ENCODE measurements around the gene ZNF260.
"Not testable (repeated sequence)": the region's sequence is repeated elsewhere in the genome, so short reads cannot be mapped to it uniquely, and the experiment has no call there.

ZNF260 gene

DNA sequence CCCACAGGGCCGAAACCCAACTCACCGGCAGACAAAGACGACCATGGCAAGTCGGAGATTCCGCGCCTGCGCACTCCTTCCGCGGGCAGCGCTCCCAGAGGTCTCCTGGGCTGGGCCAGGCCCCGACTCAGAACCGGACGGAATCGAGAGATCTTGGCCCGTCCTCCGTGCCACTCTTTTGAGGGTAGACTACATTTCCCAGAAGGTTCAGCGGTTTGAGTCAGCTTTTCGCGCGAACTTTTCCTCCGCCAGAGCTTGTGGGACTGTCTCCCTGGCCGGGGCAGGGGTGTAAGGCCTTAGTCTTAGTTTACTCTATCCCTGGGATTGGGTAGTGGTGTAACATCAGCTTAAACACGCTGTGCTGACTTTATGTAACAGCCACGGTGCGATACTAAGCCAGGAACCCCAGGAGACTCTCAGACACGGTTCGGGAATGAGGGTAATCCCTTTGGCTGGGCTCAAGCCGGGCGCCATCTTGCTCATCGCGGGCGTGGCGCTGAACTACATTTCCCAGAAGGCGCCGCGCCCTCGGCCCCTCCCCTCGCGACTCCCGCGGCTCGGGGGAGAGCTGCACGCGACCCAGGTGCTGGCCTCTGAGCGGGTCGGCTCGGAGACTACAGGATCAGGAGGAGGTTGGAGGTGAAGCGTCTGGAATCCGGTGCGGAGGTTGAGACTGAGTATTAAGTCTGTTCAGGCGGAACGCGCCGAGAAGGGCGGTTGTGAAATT lies at the start of gene ZNF260:
Gene ZNF260 (minus strand): TSS at position 78 of the 727 bp plus-strand sequence. CDS start 13,033 bp downstream, outside the sequence.
- DNase-seq (ENCODE audit: low read depth): peak; percentile 86

DNA sequence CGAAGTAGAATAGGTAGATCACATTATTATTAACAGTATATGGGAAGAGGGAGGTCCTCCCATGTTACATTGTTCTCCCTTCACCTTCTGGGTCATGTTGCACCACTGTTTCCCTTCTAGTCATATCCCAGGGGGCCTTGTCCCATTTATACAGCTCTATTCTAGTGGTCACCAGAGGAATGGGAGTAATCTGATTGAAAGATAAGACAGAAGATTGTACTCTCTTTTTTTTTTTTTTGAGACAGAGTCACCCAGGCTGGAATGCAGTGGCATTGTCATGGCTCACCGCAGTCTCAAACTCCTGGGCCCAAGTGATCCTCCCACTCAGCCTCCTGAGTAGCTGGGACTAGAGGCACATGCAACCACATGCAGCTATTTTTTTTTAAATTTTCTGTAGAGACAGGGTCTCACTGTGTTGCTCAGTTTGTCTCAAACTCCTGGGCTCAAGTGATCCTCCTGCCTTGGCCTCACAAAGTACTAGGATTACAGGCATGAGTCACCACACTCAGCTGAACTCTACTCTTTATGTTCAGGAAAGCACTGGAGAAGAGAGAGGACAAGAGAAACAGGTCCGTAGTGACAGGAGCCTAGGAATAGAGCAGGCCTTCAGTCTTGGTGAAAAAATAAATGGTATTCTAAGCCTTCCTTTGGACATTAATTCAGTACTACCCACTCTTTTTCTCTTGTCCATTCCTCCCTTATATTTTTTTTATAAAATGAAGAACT lies 49.4 kb upstream of the ZNF260 start:
- no peak for DNase-seq (ENCODE audit: low read depth)

DNA sequence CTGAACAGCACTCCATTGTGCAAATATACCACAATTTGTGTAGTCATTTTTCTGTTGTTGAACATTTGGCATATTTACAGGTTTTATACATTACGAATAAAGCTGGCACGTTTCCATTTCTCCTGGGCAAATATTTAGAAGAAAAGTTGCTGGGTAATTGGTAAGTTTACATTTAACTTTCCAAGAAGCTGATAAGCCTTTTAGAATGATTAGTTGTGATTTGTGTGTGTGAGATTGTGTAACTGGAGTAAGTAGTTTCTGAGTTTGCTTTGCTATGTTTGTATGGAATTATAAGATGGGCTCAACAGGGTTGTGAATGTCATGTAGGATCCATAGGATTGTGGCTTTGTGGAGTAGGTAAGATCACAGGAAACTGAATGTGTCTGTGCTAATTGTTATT lies 46.7 kb upstream of the ZNF260 start:
- DNase-seq (ENCODE audit: low read depth): no peak

DNA sequence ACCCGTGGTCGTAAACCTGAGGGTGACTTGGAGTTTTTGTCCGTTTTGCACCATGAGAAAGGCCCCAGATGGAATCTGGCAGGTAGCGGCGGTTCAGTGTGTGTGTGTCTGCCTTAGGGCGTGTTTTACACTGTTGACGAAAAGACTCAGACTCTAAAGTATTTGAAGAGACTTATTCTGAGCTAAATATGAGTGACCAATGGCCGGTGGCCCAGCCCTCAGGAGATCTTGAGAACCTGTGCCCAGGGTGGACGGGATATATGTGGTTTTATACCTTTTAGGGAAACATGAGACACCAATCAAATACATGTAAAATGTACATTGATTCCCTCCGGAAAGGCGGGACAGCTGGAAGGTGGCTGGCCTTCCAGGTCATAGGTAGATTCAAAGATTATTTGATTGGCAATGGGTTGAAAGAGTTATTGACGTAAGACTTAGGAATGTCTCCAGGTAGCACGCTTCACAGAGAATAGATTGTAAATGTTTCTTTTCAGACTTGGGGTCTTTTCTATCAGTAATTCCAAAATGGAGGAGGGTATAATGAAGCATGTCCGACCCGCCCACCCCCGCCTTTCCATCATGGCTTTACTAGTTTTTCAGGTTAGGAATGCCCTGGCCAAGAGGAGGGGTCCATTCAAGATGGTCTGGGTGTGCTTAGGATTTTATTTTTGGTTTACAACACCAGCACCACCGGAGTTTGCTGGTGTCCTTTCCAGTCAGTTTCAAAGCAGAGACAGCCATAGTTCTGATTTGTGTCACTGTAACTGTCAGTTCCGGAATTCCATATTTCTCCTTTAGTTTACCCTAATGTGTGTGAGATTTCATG lies 46.0 kb upstream of the ZNF260 start:
- DNase-seq (ENCODE audit: low read depth): no peak

DNA sequence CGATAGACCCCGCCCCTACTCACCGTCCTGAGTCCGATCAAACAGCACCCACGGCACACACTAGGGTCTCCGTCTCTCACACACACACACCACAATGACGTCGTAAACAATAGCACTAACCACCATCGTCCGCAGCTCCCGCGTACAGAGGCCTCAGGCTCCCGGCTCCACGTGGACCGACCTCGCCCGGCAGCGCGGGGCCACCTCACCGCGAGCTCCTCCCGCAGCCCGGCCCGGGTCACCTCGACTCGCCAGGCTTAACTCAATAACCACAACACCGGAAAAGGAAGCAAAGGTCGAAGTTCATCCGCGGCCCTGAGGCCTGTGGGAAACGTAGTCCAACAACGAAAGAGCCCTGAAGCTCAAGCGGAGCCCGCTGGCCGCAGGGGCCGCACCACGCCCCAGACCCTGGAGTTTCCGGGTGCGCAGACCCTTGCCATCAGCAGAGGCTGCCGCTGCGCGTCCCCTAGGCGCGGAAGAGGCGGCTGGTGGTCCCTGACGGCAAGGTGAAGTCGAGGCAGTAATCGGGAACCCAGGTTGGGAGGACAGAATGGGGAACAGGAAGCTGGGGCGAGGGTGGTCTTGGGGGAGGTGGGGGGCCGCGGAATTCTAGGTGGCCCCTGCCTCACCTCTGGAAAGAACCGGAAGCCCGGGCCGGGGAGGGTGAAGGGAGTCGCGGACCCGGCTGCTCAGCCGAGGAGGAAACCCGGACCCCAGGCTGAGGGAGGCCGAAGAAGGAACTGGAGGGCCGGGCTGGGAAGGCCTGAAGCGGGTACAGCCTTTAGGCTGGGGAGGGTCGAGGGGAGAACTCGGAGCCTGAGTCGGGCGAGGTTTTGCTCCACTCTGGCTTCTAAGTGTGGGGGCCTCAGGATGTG lies 45.2 kb upstream of the ZNF260 start, which contains the start of gene ZNF529:
Gene ZNF529 (minus strand): TSS at position 273 of the 875 bp plus-strand sequence. CDS start 946 bp downstream, outside the sequence.
- DNase-seq (ENCODE audit: low read depth): peak; percentile 79

DNA sequence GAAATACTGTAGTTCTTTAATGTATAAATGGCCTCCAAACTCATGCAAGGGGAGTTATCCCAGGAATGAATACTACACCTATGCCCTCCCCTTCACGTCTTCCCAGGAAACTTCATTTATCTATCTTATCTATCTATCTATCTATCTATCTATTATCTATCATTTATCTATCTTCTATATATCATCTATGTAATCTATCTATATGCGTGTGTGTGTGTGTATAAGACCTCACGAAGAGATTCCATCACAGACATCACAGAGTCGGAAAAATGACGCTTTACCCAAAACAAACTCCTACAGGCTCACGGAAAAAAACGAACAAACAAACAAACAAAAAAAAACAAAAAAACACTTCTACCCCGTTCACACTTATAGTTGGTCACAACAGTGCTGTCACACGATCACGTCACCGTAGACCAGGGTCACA lies 44.5 kb upstream of the ZNF260 start:
- no peak for DNase-seq (ENCODE audit: low read depth)

DNA sequence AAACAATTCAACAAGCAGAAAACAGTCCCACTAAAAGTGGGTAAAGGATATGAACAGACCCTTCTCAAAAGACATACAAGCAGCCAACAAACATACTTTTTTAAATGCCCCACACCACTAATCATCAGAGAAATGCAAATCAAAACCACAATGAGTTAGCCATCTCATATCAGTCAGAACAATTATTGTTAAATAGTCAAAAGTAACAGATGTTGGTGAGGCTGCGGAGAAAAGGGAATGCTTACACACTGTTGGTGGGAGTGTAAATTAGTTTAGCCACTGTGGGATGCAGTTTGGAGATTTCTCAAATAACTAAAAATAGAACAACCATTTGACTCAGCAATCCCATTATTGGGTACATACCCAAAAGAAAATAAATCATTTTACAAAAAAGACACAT lies 36.3 kb upstream of the ZNF260 start:
- no peak for DNase-seq (ENCODE audit: low read depth)

DNA sequence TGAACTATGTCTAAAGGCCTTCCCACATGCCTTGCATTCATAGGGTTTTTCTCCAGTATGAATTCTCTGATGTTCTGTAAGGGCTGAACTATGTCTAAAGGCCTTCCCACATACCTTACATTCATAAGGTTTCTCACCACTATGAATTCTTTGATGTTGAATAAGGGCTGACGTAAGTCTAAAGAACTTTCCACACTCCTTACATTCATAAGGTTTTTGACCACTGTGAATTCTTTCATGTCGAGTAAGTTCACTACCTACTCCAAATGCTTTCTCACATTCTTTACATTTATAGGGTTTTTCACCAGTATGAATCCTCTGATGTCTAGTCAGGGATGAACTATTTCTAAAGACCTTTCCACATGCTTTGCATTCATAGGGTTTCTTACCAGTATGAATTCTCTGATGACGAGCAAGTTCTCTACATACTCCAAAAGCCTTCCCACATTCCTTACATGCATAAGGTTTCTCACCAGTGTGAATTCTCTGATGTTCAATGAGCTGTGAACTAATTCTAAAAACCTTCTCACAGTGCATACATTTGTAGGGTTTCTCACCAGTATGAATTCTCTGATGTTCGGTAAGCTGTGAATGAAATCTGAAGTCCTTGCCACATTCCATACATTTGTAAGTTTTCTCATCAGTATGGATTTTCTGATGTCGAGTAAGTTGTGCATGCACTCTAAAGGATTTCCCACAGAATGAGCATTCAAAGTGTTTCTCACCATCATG lies 19.1 kb upstream of the ZNF260 start:
- no peak for DNase-seq (ENCODE audit: low read depth)

DNA sequence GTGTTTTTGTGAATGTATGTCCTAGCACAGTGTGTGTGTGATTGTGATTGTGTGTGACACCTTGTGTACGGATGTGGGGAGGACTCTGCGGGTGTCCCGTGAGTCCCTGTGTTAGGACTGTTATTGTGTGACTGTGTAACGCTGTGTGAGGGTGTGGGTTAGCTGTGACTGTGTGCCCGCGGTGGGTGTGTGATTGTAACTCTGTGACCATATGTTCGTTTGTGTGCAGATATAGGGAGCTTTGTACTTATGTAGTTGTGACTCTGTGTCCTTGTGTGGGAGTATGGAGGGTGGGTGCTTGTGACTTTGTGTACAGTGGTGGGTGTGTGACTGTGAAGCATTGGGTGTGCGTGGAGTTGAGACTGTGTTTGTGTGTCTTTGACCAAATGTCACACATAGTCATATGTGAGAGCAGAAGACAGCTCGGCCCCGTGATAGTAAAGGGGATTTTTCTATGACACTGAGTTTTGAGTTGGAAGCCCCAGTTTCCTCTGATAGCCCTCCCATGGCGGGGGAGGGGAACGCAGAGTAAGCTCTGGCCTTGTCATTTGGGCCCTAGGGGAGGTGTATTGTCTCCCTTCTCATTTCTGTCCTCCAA lies 949 bp upstream of the ZNF260 start:
- no peak for DNase-seq (ENCODE audit: low read depth)

DNA sequence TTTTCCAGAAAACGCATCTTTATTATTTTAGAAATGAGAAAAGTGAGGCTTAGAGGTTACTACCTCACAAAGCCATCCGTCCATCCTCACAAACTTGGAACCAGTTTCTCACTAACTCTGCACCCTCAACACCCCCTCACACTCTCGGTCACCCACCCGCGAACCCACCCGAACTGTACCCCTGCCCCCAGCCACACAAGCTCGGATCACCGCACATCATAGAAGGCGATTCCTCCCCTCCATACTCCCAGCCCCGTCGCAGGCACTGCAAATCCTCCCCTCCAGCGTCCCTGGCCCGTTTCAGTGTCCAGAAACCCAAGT lies 238 bp downstream of the ZNF260 start:
- no peak for DNase-seq (ENCODE audit: low read depth)

DNA sequence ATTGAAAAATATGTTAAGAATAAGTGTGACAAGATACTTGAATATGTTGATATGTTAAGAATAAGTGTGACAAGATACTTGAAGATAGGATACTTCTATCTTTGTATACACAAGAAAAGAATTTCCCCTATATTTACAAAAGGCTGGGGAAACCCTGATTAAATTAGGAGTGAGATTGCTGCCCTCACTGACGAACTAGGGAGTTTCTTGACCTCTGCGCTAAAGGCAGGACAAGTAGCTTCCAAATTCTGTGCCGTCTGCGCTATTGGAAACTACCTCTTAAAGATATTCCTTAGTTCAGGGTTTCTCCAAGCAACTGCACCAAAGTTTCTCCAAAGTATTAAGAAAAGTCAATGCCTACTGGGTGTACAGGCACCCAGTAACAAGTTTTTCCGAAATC lies 730 bp downstream of the ZNF260 start:
- no peak for DNase-seq (ENCODE audit: low read depth)

DNA sequence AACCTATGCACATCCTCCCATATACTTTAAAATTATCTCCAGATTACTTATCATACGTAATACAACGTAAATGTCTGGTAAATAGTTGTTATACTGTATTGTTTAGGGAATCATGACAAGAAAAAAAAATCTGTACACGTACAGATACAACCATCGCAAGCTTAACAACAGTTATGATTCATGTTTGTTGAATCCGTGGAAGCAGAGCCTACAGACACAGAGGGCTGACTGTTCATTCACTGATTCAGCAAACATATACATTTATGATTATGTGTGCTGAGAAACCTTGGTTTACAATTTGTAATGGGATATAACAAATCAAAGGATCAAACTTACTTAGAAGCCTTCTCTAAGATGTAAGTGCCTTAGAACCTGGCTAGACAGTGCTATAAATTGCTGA lies 1.5 kb downstream of the ZNF260 start:
- DNase-seq (ENCODE audit: low read depth): no peak

DNA sequence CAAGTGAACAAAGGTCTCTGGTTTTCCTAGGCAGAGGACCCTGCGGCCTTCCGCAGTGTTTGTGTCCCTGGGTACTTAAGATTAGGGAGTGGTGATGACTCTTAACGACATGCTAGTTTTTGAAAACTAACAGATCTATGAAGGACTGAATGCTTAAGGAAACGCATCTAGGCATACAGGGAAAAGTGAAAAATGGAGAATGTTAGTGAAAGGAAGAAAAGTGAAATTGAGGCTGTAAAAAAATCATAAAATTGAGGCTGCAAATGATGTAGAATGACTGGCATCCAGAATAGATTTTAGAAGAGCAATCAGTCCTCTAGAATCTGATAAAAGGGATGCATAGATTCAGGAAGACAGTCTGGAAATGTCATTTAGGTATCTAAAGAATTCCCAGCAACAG lies 3.5 kb downstream of the ZNF260 start:
- DNase-seq (ENCODE audit: low read depth): no peak

DNA sequence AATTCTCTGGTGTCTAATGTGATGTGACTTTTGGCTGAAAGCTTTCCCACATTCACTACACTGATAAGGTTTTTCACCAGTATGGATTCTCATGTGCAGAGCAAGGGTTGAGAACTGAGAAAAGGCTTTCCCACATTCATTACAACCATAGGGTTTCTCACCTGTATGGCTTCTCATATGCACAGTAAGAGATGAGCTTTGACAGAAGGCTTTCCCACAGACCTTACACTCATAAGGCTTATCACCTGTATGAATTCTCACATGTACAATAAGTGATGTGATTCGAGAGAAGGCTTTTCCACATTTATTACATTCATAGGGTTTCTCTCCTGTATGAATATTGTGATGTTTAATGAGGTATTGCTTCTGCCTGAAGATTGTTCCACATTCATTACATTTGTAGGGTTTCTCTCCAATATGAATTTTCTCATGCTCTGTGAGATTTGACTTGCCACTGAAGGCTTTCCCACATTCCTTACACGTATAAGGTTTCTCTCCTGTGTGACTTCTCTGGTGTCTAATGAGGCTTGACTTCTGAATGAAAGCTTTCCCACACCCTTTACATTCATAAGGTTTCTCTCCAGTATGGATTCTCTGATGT lies 14.0 kb downstream of the ZNF260 start:
- no peak for DNase-seq (ENCODE audit: low read depth)

DNA sequence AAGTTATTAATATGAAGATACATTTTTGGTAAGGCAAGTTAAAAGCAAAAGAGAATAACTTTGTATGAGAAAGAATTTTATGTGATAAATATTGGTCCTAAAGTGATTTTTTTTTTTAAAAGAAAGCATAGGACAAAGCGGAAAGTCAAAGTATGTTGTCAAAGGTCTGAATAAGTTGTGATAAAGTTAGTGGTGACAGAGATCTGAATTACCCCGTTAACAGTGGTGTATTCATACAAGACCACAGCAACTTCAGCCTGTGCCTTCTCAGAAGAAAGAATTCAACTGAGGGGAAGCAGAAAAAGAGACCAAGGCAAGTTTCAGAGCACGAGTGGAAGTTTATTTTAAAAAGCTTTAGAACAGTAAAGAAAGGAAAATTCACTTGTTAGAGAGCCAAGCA lies 19.7 kb downstream of the ZNF260 start:
- DNase-seq (ENCODE audit: low read depth): no peak

DNA sequence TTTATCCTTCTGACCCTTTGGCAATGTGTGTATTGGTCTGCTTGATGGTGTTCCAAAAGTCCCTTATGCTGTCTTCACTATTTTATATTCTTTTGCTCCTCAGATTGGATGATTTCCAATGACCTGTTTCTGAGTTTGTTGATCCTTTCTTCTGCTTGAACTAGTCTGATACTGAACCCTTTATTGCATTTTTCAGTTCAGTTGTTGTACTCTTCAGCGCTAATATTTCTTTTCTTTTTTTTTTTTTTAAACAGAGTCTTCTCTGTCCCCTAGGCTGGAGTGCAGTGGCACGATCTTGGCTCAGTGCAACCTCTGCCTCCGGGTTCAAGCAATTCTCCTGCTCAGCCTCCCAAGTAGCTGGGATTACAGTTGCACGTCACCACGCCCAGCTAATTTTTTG lies 26.1 kb downstream of the ZNF260 start:
- no peak for DNase-seq (ENCODE audit: low read depth)

DNA sequence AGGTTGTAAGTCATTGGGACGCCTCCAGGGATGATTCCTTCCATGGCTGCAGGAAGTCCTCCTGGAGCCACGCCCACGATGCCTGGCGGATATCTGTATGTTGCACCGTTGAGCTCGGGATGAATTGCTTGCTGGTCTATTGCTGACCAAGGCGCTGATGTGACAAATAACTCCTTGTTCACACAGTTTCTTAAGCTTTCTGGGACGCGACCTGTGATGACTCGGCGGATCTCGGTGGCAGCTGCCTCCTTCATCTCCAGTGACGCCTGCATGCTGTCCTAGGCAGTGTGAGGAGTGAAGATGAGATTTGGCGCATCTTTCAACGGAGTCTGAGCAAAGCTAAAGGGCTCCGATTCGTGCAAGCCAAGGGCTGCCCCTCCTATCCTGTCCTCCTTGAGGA lies 31.1 kb downstream of the ZNF260 start:
- no peak for DNase-seq (ENCODE audit: low read depth)

DNA sequence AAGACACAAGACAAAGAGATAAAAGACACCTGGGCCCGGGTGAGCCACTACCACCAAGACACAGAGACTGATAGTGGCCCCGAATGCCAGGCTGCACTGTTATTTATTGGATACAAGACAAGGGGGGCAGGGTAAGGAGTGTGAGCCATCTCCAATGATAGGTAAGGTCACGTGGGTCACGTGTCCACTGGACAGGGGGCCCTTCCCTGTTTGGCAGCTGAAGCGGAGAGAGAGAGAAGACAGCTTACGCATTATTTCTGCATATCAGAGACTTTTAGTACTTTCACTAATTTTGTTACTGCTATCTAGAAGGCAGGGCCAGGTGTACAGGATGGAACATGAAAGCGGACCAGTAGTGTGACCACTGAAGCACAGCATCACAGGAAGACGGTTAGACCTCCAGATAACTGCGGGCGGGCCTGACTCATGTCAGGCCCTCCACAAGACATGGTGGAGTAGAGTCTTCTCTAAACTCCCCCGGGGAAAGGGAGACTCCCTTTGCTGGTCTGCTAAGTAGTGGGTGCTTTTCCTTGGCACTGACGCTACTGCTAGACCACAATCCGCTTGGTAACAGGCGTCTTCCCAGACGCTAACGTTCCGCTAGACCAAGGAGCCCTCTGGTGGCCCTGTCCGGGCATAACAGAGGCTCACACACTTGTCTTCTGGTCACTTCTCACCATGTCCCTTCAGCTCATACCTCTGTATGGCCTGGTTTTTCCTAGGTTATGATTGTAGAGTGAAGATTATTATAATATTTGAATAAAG lies 35.2 kb downstream of the ZNF260 start:
- not testable (repeated sequence) for DNase-seq (ENCODE audit: low read depth)

DNA sequence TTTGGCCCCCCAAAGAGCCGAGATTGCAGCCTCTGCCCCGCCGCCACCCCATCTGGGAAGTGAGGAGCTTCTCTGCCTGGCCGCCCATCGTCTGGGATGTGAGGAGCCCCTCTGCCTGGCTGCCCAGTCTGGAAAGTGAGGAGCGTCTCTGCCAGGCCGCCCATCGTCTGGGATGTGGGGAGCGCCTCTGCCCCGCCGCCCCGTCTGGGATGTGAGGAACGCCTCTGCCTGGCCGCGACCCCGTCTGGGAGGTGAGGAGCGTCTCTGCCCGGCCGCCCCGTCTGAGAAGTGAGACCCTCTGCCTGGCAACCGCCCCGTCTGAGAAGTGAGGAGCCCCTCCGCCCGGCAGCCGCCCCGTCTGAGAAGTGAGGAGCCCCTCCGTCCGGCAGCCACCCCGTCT lies 37.2 kb downstream of the ZNF260 start:
- DNase-seq (ENCODE audit: low read depth): not testable (repeated sequence)

Data from T-helper 22 cell (primary cell).